Measurements from ENCODE around the gene VRK1.

GRCh38 chr14:96764012-96764411 lies 33.2 kb upstream of the VRK1 start:
- TF ChIP-seq CTCF (IDR thresholded peaks at IDR 0.05) (no peak), POLR2AphosphoS5 (IDR thresholded peaks at IDR 0.05) (no peak), POLR2A (IDR thresholded peaks at IDR 0.05) (no peak)

Measured in suprapubic skin (tissue), 4 donors.